Colonic mucosa (tissue), 4 donors: Measurements from ENCODE around the gene CDSN. TPM values are rescaled to one million over a fixed set of nuclear protein-coding genes. Genes with fewer than 3 reads are reported as not detected.
A peak's percentile ranks its signal among the peaks of the same experiment; 100 is the strongest.

Source experiments
- DNase-seq: peaks from one replicate; pipeline ENCODE4 v3.0.0-alpha.2; 2020
- H3K27ac ChIP-seq: fragments of 200-600 bp; one replicate; pipeline ENCODE4 v1.8.0; 2021
- H3K27me3 ChIP-seq: fragments of 200-600 bp; one replicate; pipeline ENCODE4 v1.8.0; 2021
- H3K36me3 ChIP-seq: fragments of 200-600 bp; one replicate; pipeline ENCODE4 v1.8.0; 2021
- H3K4me1 ChIP-seq: fragments of 200-600 bp; one replicate; pipeline ENCODE4 v1.8.0; 2021; ENCODE audit warnings: mild to moderate bottlenecking
- H3K4me3 ChIP-seq: fragments of 200-600 bp; one replicate; pipeline ENCODE4 v1.8.0; 2021
- H3K9ac ChIP-seq, 2 donors: one replicate each; pipeline ENCODE4 v1.7.0; 2013; ENCODE audit warnings: control low read depth in 2 of 2, low read depth in 2 of 2, low read length in 2 of 2
- H3K9me3 ChIP-seq: fragments of 200-600 bp; one replicate; pipeline ENCODE4 v1.8.0; 2021
- CTCF ChIP-seq: fragments of 200-600 bp; IDR thresholded peaks from one replicate; pipeline ENCODE4 v1.8.0; 2022; ENCODE audit warnings: antibody characterized with exemption, mild to moderate bottlenecking
- intact Hi-C: fragments of 100-400 bp; cut with DNase I; formaldehyde crosslinking; loops from one replicate; pipeline ENCODE4 v1.14.1; 2022
- total RNA-seq, 2 donors: library from RNA; stranded (reverse); fragmentation: NEBNext Ultra II Directional in 1 of 2; extraction: Animal tissue kit (Norgen Biotek cat#: 25700) in 1 of 2; gene quantifications; one replicate each; pipeline ENCODE4 v1.2.1, GENCODE V29; 2021
- donor health status: healthy.
- donor health status: DM: no; HTN: no; CAD: no.
- donor health status: DM: no; HTN: no; CAD: no.

Gene CDSN
- total RNA-seq, 2 donors from 2014 or later: not detected

DNA sequence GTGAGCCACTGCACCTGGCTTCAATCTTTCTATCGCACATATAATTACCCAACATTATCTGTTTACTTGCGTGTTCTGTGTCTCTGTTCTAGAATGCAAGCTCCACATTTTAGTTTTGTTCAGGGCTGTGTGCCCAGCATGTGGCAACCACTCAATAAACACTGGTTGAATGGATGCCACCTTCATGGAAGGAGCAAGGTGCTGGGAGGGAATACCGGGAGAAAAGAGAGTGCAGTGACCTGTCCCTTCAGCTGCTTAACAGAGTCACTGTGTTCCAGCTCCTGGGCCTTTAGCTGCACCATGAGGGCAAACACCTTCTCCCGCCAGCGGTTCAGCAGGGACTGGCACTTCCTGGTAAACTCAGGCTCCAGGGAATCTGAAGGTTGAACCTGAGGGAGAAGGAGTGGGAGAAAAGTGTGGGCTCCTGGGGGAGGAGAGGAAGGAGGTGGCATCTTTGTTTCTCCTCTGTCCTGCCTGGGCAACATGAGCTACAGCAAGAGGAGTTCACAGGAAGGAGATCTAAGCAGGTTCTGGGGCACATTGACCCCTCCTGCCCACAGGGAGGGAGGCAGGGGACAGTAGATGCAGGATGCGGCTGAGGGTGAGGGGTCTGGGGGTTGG lies 29.7 kb upstream of the CDSN start:
- Histone ChIP-seq H3K4me1 (no peaks in the 10 kb centered on the region), H3K27ac (no peak overlapping the region), H3K9me3 (no peaks in the 10 kb centered on the region), H3K36me3 (no peaks in the 10 kb centered on the region), H3K27me3 (no peaks in the 10 kb centered on the region), H3K4me3 (no peak overlapping the region), H3K9ac (no peak overlapping the region)
- no peak for DNase-seq
- no peak for TF ChIP-seq CTCF
- intact Hi-C loops: no loop called here

DNA sequence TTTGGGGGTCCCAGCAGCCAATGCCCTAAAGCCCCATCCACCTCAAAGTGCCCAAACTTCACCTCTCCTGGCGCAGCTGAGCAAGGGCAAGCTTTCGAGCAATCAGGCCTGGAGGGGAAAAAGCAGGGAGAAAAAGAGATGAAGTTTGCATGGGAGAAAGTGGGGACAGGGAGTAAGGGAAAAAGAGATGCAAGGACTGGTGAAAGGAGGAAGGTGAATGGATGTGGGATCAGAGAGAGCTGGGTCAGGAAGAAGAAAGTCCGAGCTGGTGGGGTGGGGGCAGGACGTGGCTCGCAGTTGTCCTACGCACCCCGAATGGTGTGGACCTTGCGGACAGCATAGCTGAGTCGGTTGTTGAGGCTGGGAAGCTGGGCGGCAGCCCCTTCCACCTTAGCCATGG lies 25.1 kb upstream of the CDSN start:
- no peaks in the 10 kb centered on the region for H3K27me3 ChIP-seq

GRCh38 chr6:31144970-31145340 lies 24.7 kb upstream of the CDSN start:
- Histone ChIP-seq H3K4me3 (peak overlapping the region; percentile 14), H3K27ac (peak overlapping the region; percentile 92)
- DNase-seq: peak; percentile 79

More for the DNA sequence above, 25.1 kb upstream of the CDSN start:
- Histone ChIP-seq H3K27ac (peak overlapping the region; percentile 92), H3K9me3 (no peaks in the 10 kb centered on the region), H3K36me3 (no peaks in the 10 kb centered on the region), H3K4me3 (no peak overlapping the region), H3K9ac (peak overlapping the region in 1 of 2 donors; percentile 78), H3K4me1 (no peaks in the 10 kb centered on the region)
- no peak for TF ChIP-seq CTCF
- intact Hi-C loops: loop anchor here (2.0 kb wide), 1 partner anchor 41 kb away; no protein-coding TSS in a partner anchor
- DNase-seq: no peak

GRCh38 chr6:31144296-31144969 lies 24.2 kb upstream of the CDSN start:
- intact Hi-C loops: loop anchor here (2.0 kb wide), 1 partner anchor 42 kb away; no protein-coding TSS in a partner anchor
- Histone ChIP-seq H3K9me3 (no peaks in the 10 kb centered on the region), H3K9ac (peak overlapping the region in 1 of 2 donors; percentile 78), H3K27me3 (no peaks in the 10 kb centered on the region), H3K27ac (peak overlapping the region; percentile 92), H3K4me1 (no peaks in the 10 kb centered on the region), H3K36me3 (no peaks in the 10 kb centered on the region), H3K4me3 (peak overlapping the region; percentile 14)
- no peak for TF ChIP-seq CTCF
- DNase-seq: peak; percentile 86

More at GRCh38 chr6:31144970-31145340, 24.7 kb upstream of the CDSN start:
- H3K27me3 ChIP-seq: no peaks in the 10 kb centered on the region
- no peaks in the 10 kb centered on the region for H3K36me3 ChIP-seq
- no peaks in the 10 kb centered on the region for H3K4me1 ChIP-seq
- H3K9ac ChIP-seq: peak overlapping the region in 1 of 2 donors; percentile 78
- intact Hi-C loops: loop anchor here (2.0 kb wide), 1 partner anchor 42 kb away; no protein-coding TSS in a partner anchor
- TF ChIP-seq CTCF: no peak
- H3K9me3 ChIP-seq: no peaks in the 10 kb centered on the region

- Histone ChIP-seq H3K27ac (peak overlapping the region; percentile 92), H3K4me3 (no peak overlapping the region), H3K9me3 (no peaks in the 10 kb centered on the region), H3K4me1 (no peaks in the 10 kb centered on the region), H3K36me3 (no peaks in the 10 kb centered on the region), H3K9ac (peak overlapping the region in 1 of 2 donors; percentile 26), H3K27me3 (no peaks in the 10 kb centered on the region)
- TF ChIP-seq CTCF: no peak
- intact Hi-C loops: no loop called here
- DNase-seq: no peak
These were observed 22.9 kb upstream of the CDSN start for GRCh38 chr6:31143148-31143547.
